C4-2B (cell line): ENCODE measurements around the gene DLX3.

Experiments used
- H3K27ac ChIP-seq: fragments of 450-650 bp; 2 replicates; pipeline ENCODE4 v1.5.1; 2017
- CTCF ChIP-seq: fragments of 450-650 bp; conservative IDR thresholded peaks from 2 replicates; pipeline ENCODE4 v1.5.1; 2017; ENCODE audit warnings: mild to moderate bottlenecking
- ZFX ChIP-seq: fragments of 450-650 bp; IDR thresholded peaks from 2 replicates; pipeline ENCODE4 v1.6.1; 2017

Gene DLX3

GRCh38 chr17:49977463-49978389 lies 17.3 kb downstream of the DLX3 start:
- H3K27ac ChIP-seq = no peak overlapping the region
- TF ChIP-seq ZFX (no peak), CTCF (no peak)

DNA sequence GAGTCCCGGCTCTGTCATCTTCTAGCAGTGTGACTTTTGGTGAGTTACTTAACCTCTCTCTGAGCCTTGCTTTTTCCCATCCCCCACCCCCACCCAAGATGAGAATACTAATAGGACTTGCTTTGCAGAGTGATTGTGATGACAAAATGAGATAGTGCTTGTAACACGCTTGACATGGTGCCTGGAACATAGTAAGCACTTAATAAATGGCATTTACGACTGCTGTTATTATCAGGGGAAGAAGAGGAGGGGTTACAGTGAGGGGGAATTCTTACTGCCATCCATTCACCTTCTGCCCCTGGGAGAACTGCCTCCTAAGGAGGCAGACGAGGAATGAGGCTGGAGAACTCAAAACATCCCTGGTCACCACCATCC lies 18.2 kb downstream of the DLX3 start:
- no peak overlapping the region for H3K27ac ChIP-seq
- no peak for TF ChIP-seq CTCF
- TF ChIP-seq ZFX = no peak

DNA sequence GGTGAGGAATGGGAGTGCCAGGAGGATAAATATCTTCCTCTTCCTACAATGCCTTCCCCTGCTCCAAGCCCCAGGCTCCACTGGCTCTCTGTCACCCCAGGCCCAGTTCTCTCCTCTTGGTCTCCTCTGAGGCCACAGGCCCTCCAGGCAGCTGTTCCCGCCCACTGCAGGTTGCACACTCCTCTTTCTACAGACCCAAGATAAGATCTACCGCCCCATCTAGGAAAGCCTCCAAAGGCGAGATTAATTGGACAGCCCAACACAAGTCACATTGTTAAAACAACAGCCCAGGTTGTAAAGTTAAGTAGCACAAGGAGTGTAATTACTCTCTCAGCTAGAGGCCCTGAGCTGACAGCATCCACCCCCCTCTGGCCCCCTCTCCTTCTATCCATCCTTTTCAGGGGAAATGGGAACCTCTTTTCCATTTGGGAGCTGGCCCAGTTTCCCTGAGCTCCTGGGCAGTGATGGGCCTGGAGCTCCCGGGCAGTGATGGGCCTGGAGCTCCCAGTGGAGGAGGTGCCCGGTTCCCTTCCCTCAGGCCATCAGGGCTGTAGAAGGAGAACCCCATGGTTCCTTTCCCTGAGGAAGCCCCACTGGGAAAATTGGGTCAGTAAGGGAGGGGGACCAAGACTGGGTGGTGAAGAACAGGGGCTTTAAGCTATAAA lies 18.7 kb downstream of the DLX3 start:
- no peak overlapping the region for H3K27ac ChIP-seq
- no peak for TF ChIP-seq CTCF
- no peak for TF ChIP-seq ZFX

- TF ChIP-seq ZFX (no peak), CTCF (no peak)
- H3K27ac ChIP-seq = no peak overlapping the region
Measured at GRCh38 chr17:49975531-49975930, 19.5 kb downstream of the DLX3 start.

DNA sequence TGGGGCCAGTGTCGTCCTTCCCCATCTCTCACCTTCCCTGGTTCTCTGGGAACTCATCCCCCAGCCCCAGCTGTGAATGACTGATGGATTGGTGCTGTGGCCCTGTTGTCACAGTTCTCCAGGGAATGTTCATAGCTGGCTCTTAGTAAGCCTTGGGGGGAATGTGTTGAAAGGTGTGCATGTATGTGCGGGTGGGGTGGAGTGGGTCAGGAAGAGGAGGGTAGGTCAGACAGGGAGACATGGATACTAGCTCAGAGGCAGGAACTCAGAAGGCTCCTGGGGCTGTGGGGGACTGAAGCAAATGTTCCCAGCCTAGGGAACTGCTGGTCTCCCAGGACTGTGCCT lies 21.8 kb downstream of the DLX3 start:
- TF ChIP-seq ZFX (no peak), CTCF (no peak)
- H3K27ac ChIP-seq = no peak overlapping the region

GRCh38 chr17:49972486-49973270 lies 22.3 kb downstream of the DLX3 start:
- TF ChIP-seq ZFX (no peak), CTCF (no peak)
- no peak overlapping the region for H3K27ac ChIP-seq
